DND-41 (cell line): ENCODE results near the gene GPR61.

Experiments
- ATAC-seq: fragments of 200-7000 bp; cut with Tn5 transposase; 3 replicates; pipeline ENCODE4 v1.9.1; 2021; ENCODE audit warnings: low read depth; ENCODE audit not compliant: insufficient read depth
- DNase-seq: peaks from one replicate; pipeline ENCODE4 v3.0.0-alpha.2; 2020
- H2AFZ ChIP-seq: 2 replicates; pipeline ENCODE4 v1.6.0; 2012; ENCODE audit warnings: low read depth, low read length
- H3K27ac ChIP-seq: 2 replicates; pipeline ENCODE4 v1.5.1; 2012; ENCODE audit warnings: low read length, inconsistent platforms
- H3K27me3 ChIP-seq: fragments of 200-600 bp; sonication (generic); 2 replicates; pipeline ENCODE4 v1.6.0; 2012; ENCODE audit warnings: low read length, mild to moderate bottlenecking, inconsistent platforms; ENCODE audit not compliant: insufficient read depth, poor library complexity
- H3K36me3 ChIP-seq: 2 replicates; pipeline ENCODE4 v1.5.1; 2012; ENCODE audit warnings: low read length, inconsistent platforms; ENCODE audit not compliant: insufficient read depth
- H3K4me1 ChIP-seq: 2 replicates; pipeline ENCODE4 v1.5.1; 2012; ENCODE audit warnings: mild to moderate bottlenecking, low read length; ENCODE audit not compliant: insufficient read depth
- H3K4me2 ChIP-seq: 2 replicates; pipeline ENCODE4 v1.6.0; 2012; ENCODE audit warnings: mild to moderate bottlenecking, moderate library complexity, low read length, inconsistent platforms; ENCODE audit not compliant: insufficient read depth
- H3K4me3 ChIP-seq, 2 experiments: fragments of 200-600 bp in 1 of 2; shearing (Covaris generic) in 1 of 2; 2 replicates each; pipeline ENCODE4 v1.5.1; 2012 to 2016; ENCODE audit warnings: inconsistent platforms in 2 of 2, low read length in 2 of 2, mild to moderate bottlenecking in 2 of 2, low read depth in 1 of 2, moderate library complexity in 1 of 2
- H3K79me2 ChIP-seq: 2 replicates; pipeline ENCODE4 v1.6.0; 2012; ENCODE audit warnings: low read length, inconsistent platforms; ENCODE audit not compliant: insufficient read depth
- H3K9ac ChIP-seq: 2 replicates; pipeline ENCODE4 v1.6.0; 2012; ENCODE audit warnings: low read depth, mild to moderate bottlenecking, inconsistent platforms, low read length, moderate library complexity
- H3K9me3 ChIP-seq: 2 replicates; pipeline ENCODE4 v1.5.1; 2012; ENCODE audit warnings: low read length, moderate library complexity, mild to moderate bottlenecking, inconsistent platforms; ENCODE audit not compliant: insufficient read depth, severe bottlenecking
- H4K20me1 ChIP-seq: 2 replicates; pipeline ENCODE4 v1.6.0; 2012; ENCODE audit warnings: low read length; ENCODE audit not compliant: insufficient read depth
- EZH2 ChIP-seq: IDR thresholded peaks from 3 replicates; pipeline ENCODE4 v1.6.1; 2012; ENCODE audit warnings: borderline replicate concordance, low read depth, mild to moderate bottlenecking, moderate library complexity, low read length, inconsistent platforms; ENCODE audit not compliant: severe bottlenecking
- TF ChIP-seq, protein P1 (sequence below): IDR thresholded peaks from 2 replicates; pipeline ENCODE4 v1.5.1; 2012; ENCODE audit warnings: borderline replicate concordance, low read length, moderate library complexity, mild to moderate bottlenecking; ENCODE audit not compliant: poor library complexity, severe bottlenecking; ENCODE audit errors: extremely low read depth

The GPR61 gene

DNA sequence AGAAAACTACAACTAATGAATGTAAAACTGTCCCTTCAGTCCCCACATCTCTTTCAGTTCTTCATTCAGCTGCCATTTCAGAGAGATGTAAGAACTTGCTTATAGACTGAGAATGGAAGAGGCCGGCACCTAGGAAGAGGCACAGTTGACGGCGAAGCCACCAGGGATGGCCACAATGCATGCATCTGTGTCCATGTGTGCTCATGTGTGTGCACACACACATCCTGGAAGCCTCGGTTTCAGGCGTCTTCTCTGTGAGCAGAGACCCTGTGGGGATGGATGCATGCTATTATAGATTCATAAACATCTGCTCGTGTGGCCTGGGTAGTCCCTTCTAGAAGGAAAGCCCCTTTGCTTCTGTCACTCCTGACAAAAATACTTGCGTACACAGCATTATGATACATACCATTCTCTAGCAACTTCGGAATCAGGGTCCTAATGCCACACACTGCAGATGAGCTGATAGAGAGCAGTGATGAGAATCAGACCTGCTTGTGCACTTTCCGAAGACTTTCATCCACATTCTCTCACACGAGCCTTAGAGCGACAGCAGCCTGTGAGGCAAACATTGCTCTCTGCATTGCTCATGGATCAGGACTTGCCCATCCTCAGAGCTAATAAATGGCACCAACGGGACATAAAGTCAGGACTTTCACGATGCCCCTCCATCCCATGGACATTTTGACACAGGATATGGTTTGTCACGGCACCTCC, 12.4 kb upstream of the GPR61 start:
- no peaks in the 10 kb centered on the region for H3K79me2 ChIP-seq
- no peak for ATAC-seq
- H3K4me1 ChIP-seq = peaks cover 5% of the 10 kb centered on the region
- H4K20me1 ChIP-seq = no peaks in the 10 kb centered on the region
- H3K4me3 ChIP-seq = no peak overlapping the region
- H3K9ac ChIP-seq = no peak overlapping the region
- no peak overlapping the region for H2AFZ ChIP-seq
- H3K36me3 ChIP-seq = no peaks in the 10 kb centered on the region
- H3K27ac ChIP-seq = no peak overlapping the region
- no peaks in the 10 kb centered on the region for H3K9me3 ChIP-seq
- DNase-seq = no peak
- H3K27me3 ChIP-seq = peaks cover 2% of the 10 kb centered on the region
- no peak overlapping the region for H3K4me2 ChIP-seq
- TF ChIP-seq, protein P1, sequence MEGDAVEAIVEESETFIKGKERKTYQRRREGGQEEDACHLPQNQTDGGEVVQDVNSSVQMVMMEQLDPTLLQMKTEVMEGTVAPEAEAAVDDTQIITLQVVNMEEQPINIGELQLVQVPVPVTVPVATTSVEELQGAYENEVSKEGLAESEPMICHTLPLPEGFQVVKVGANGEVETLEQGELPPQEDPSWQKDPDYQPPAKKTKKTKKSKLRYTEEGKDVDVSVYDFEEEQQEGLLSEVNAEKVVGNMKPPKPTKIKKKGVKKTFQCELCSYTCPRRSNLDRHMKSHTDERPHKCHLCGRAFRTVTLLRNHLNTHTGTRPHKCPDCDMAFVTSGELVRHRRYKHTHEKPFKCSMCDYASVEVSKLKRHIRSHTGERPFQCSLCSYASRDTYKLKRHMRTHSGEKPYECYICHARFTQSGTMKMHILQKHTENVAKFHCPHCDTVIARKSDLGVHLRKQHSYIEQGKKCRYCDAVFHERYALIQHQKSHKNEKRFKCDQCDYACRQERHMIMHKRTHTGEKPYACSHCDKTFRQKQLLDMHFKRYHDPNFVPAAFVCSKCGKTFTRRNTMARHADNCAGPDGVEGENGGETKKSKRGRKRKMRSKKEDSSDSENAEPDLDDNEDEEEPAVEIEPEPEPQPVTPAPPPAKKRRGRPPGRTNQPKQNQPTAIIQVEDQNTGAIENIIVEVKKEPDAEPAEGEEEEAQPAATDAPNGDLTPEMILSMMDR = no peak
- no peak for TF ChIP-seq EZH2

DNA sequence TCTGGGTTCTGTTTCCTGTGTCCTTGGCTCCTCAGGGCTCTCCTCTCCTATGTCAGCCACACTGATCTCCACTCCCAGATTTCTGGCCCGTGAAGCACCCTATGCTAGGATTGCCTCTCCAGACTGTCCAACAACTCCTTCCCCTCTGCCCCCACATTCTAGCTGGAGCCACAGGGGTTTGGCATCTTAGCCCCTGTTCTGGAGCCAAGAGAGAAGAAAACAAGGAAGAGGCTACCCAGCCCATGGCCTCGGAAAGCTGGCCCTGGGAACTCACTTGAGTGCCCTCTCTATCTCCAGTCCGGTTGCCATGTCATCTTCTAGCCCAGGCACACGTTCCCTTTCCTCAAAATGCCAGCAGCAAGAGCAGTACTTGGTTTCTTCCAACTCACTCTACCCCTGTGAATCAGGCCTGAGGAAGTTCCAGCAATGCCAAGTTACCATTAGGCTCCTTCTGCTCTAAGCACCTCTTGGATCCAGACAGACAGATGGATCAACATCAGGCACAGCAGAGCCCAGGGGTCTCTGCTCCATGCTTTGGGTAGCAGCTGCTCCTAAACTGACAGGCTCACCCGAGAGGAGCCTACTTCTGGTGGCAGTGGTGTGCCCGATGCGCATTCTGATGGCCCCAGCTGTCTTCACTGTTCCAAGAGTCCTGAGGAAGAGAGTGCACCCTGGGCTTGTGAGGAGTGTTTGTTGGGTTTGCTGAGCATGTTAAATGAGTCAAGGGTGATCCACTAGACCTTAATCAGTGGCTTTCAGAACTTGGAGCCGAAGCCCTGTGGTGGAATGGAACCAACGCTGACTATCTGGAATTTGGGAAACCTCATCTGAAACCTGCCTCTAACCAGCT, 11.6 kb upstream of the GPR61 start:
- H3K4me1 ChIP-seq = peaks cover 13% of the 10 kb centered on the region
- DNase-seq (no peak), ATAC-seq (no peak)
- H3K9ac ChIP-seq = no peak overlapping the region
- TF ChIP-seq, protein P1 = no peak
- no peak for TF ChIP-seq EZH2
- H3K27ac ChIP-seq = no peak overlapping the region
- H3K9me3 ChIP-seq = no peaks in the 10 kb centered on the region
- no peak overlapping the region for H2AFZ ChIP-seq
- H3K4me3 ChIP-seq = no peak overlapping the region
- no peaks in the 10 kb centered on the region for H3K36me3 ChIP-seq
- H3K4me2 ChIP-seq = no peak overlapping the region
- H3K79me2 ChIP-seq = no peaks in the 10 kb centered on the region
- no peaks in the 10 kb centered on the region for H4K20me1 ChIP-seq
- no peaks in the 10 kb centered on the region for H3K27me3 ChIP-seq

DNA sequence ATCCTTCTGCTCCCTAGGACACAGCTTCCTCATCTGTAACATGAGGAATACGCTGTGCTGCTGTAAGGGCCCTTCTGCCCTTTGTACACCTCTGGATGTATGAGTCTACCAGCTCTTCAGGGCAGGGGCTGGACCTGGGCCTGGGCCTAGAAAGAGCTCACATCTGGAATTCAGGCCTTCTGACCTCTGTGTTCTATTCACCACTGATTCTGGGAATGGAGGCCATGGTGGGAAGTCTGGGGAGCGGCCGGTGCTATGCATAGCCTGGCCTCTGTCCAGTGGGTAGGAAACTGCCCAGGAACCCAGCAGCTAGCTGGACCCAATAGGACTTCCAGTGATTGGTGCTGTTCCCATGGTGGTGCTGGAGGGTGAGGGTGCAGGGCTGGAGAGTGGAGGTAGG, 11.0 kb upstream of the GPR61 start:
- H3K27ac ChIP-seq = no peak overlapping the region
- H3K9me3 ChIP-seq = no peaks in the 10 kb centered on the region
- no peaks in the 10 kb centered on the region for H3K36me3 ChIP-seq
- H3K79me2 ChIP-seq = no peaks in the 10 kb centered on the region
- H4K20me1 ChIP-seq = no peaks in the 10 kb centered on the region
- no peaks in the 10 kb centered on the region for H3K27me3 ChIP-seq
- no peak overlapping the region for H2AFZ ChIP-seq
- no peak for TF ChIP-seq EZH2
- TF ChIP-seq, protein P1 = no peak
- no peak overlapping the region for H3K4me3 ChIP-seq
- DNase-seq (no peak), ATAC-seq (no peak)
- H3K4me1 ChIP-seq = peaks cover 13% of the 10 kb centered on the region
- no peak overlapping the region for H3K4me2 ChIP-seq
- H3K9ac ChIP-seq = no peak overlapping the region
